GM19455 (cell line): ENCODE measurements around the gene ITIH2.
"Not testable (repeated sequence)": the region's sequence is repeated elsewhere in the genome, so short reads cannot be mapped to it uniquely, and the experiment has no call there.

ENCODE experiments used
- ATAC-seq: cut with Tn5 transposase; IDR thresholded peaks from one replicate; pipeline ENCODE4 v1.9.1; 2021; ENCODE audit not compliant: unreplicated experiment

ITIH2 gene

GRCh38 chr10:7703140-7703539 lies at the start of gene ITIH2:
TSS of gene ITIH2 (plus strand) at chr10:7703316. CDS start at chr10:7703435, 119 bp downstream.
- no peak for ATAC-seq

- ATAC-seq, result not testable (repeated sequence)
Measured at GRCh38 chr10:7657079-7657478, 46.0 kb upstream of the ITIH2 start.

GRCh38 chr10:7657552-7657951 lies 45.6 kb upstream of the ITIH2 start:
- no peak for ATAC-seq

- no peak for ATAC-seq
Measured at GRCh38 chr10:7659560-7659959, 43.6 kb upstream of the ITIH2 start.

- ATAC-seq, result no peak
Measured at GRCh38 chr10:7662522-7662921, 40.6 kb upstream of the ITIH2 start.

GRCh38 chr10:7664707-7665106 lies 38.4 kb upstream of the ITIH2 start:
- no peak for ATAC-seq

- no peak for ATAC-seq
Measured at GRCh38 chr10:7665767-7666166, 37.3 kb upstream of the ITIH2 start.

GRCh38 chr10:7666253-7667023 lies 36.7 kb upstream of the ITIH2 start, which contains the start of gene ITIH5:
TSS of gene ITIH5 (minus strand) at chr10:7666966. CDS start at chr10:7666892, 74 bp downstream.
- no peak for ATAC-seq

- no peak for ATAC-seq
Measured at GRCh38 chr10:7667262-7668141, 35.6 kb upstream of the ITIH2 start.

GRCh38 chr10:7670157-7670556 lies 33.0 kb upstream of the ITIH2 start:
- no peak for ATAC-seq

- ATAC-seq, result no peak
Measured at GRCh38 chr10:7672341-7673134, 30.6 kb upstream of the ITIH2 start.

GRCh38 chr10:7679256-7679655 lies 23.9 kb upstream of the ITIH2 start:
- no peak for ATAC-seq

- ATAC-seq, result not testable (repeated sequence)
Measured at GRCh38 chr10:7680078-7680477, 23.0 kb upstream of the ITIH2 start.

- no peak for ATAC-seq
Measured at GRCh38 chr10:7686351-7687171, 16.6 kb upstream of the ITIH2 start.

- ATAC-seq, result peak; percentile 95
Measured at GRCh38 chr10:7687228-7687907, 15.7 kb upstream of the ITIH2 start.

GRCh38 chr10:7689591-7689990 lies 13.5 kb upstream of the ITIH2 start:
- no peak for ATAC-seq

- not testable (repeated sequence) for ATAC-seq
Measured at GRCh38 chr10:7690885-7691597, 12.1 kb upstream of the ITIH2 start.

- not testable (repeated sequence) for ATAC-seq
Measured at GRCh38 chr10:7692368-7692767, 10.7 kb upstream of the ITIH2 start.

GRCh38 chr10:7693194-7693593 lies 9.9 kb upstream of the ITIH2 start:
- not testable (repeated sequence) for ATAC-seq
